ENCODE data around the gene SLC2A6.

Gene SLC2A6

DNA sequence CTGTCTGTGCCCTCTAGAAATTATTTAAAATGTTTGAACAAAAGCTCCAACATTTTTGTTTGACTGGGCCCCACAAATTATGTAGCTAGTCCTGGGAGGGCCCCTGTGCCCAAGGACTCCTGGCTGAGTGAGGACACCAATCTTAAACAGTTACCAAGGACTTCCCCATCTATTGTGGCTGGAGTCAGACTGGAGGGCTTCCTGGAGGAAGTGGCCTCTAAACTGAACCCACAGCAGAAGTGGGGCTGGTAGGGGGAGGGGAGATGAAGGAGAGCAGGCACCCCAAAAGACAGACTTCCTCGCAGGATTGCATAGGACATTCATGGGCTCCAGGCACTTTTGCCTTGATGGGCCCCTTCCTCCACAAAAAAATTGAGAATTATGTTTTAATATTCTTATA is 48.7 kb downstream of the SLC2A6 start:
- no peak for DNase-seq

DNA sequence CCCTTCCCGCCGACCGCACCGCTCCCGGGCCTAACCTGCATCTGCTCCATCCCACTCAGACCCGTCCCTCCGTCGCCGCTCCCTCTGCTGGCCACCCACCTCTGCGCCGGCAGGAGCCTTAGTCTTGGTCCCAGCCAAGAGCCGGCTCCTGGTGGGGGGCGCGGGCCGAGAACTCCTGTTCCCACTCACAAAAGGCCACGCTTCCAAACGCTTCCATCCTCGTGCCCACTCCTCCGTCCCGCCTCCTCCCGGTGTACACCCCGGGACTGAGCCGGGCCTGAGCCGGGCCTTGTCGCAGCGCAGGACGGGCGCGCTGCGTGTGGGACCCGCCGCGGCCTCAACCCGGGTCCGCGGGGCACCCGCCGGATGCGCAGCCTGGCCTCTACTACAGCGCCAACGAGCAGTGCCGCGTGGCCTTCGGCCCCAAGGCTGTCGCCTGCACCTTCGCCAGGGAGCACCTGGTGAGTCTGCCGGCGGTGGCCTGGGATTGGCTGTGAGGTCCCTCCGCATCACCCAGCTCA is 49.2 kb downstream of the SLC2A6 start:
- peak; percentile 4 for DNase-seq

DNA sequence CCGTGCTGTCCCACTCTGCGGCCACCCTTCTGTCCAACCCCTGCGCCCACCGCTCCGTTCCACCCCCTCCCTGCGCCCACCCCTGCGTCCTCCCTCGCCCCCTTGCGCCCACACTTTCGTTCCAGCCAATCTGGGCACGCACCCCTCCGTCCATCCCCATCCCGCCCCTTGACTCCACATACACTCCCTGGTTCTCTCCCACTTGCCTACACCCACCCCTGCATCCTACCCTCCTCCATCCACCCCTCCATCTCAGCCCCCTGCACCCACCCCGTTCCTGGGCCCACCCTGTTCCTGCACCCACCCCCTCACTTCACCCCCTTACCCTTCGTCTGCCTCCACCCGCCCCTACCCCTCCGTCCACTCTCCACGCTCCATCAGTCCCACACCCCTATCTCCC is 49.7 kb downstream of the SLC2A6 start:
- no peak for DNase-seq

DNA sequence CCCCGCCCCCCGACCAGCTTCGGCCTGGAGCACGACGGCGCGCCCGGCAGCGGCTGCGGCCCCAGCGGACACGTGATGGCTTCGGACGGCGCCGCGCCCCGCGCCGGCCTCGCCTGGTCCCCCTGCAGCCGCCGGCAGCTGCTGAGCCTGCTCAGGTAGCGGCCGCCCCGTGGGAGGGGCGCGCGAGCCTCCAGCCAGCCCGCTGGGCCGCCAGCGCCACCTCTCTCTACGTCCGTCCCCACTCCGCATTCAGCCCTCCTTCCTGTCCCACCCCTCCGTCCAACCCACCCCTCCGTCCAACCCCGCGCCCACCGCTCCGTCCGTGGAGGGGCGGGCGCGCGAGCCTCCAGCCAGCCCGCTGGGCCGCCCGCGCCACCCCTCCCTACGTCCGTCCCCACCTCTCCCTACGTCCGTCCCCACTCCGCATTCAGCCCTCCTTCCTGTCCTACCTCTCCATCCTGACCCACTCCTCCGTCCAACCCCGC is 50.2 kb downstream of the SLC2A6 start:
- DNase-seq: peak; percentile 49

DNA sequence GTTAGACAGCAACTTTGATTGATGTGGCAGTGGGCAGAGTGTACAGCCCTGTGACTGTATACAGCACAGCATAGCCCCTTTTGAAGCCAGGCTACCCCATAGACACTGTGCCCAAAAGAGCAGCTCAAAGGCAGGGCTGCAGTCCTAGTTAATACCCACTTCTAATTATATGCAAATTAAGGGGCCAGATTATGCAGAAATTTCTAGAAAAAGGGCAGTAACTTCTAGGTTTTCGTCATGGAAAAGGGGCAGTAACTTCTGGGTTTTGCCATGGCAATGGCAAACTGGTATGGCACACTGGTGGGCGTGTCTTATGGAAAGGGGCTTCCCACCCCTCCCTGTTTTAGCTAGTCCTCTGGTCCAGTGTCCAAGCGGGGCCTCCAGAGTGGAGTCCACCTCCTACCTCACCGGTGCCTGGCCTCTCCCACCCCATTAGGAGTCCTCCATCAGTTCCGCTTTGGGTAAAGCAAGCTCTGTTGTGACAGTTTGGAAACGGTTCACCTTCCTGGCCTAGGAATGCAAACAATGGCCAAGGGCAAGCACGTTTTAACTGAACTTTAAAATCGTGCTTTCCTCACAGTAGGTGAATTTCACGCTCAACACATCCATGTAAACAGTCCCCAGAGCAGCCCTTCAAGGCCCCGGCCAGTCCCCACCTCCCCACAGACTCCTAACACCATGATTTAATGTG is 51.1 kb downstream of the SLC2A6 start:
- DNase-seq: no peak

DNA sequence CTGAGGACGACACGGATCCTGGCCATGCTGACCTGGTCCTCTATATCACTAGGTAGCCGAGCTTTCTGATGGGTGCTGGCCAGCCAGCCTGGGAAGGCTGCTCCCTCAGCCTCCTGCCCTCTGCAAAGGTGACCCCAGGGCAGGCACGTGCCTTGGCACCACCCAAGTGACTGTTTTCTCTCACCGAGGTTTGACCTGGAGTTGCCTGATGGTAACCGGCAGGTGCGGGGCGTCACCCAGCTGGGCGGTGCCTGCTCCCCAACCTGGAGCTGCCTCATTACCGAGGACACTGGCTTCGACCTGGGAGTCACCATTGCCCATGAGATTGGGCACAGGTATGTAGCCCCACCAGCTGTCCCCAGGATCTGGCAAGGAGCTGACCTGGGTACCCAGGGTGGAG is 52.9 kb downstream of the SLC2A6 start:
- no peak for DNase-seq

DNA sequence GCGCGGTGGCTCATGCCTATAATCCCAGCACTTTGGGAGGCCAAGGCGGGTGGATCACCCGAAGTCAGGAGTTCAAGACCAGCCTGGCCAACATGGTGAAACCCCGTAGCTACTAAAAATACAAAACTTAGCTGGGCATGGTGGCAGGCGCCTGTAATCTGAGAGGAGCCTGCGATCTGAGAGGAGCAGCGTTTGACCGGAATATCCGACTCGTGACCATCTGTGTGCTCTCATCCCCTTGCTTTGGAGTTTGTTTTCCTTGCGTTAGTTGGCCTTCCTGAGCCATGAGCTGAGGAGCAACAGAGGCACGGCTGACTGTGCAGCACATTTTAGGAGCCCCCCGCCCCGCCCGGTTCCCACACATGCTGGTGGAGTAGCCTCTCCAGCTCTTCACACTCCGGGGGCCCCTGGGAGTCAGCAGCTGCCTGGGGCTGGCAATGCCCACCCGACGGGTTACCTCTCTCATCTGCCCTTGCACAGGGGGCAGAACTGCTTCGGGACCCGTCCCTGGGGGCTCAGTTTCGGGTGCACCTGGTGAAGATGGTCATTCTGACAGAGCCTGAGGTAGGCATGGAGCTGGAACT is 53.8 kb downstream of the SLC2A6 start:
- no peak for DNase-seq

DNA sequence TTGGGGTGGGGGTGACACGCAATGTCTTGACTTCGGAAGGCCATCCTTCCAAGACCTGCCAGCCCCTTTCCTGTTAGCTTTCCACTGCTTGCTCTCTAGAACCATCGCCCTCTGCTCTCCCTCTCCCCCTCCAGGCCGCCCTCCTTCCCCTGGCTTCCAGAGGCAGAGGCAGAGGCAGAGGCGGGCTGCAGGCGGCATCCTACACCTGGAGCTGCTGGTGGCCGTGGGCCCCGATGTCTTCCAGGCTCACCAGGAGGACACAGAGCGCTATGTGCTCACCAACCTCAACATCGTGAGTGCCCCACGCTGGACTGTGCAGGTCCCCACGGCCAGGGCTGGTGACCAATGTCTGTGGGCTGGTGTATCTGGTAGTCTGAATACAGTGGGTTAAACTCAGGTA is 54.7 kb downstream of the SLC2A6 start:
- DNase-seq: no peak

DNA sequence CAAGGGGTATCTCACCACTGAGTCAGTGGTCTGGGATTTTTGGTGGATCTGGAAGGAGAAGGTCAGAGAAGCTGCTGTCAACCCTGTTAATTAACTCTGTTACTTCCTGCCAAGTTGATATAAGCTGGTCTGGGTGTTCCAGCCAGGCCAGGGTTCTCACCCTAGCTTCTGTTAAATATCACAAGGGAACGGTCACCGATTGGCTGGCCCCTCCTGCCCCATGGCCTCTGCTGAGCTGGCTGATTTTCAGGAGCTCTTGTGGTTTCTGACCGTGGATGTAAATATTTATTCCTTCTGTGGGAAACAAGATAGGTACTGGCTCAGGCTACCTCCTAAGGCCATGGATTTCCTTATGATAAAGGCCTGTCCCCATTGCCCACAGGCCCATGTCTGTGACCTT is 55.7 kb downstream of the SLC2A6 start:
- no peak for DNase-seq

DNA sequence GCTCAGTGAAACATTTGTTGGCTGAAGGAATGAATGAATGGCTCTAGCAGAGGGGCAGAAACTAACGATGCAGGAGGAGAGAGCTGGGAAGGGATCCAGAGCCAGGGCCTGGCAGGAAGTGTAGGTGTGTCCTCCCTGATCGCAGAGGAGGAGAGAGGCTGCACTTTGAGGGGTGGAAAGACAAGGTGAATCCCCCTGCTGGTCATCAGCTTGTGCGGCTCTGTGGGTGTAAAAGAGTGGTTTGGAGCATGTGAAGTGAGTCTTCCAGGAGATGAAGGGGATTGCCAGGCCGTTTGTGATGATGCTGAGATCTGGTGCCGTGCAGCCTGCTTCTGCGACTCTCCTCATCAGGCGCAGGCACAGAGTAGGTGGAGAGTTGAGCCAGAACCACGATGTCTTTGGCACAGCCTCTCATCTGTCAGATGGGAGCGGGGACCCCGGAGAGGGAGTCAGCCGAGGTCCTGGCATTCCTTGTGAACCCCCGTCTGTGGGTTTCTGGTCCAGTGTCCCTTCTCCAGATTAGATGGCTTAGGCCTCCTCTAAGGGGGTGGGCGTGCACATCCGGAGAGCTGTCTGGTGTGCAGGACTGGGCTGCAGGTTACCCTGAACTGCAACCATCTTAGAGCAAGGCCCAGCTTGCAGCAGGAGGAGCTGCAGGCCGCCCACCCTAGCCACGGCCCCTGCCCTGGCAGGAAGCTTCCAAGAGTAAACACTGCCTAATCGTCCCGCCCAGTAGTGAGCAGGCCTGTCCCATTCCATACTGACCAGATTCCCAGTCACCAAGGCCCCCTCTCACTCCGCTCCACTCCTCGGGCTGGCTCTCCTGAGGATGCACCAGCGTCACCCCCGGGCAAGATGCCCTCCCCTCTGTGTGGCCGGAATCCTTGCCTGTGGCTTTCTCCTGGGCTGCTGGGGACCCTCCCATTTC is 57.0 kb downstream of the SLC2A6 start, which contains the start of gene ADAMTS13:
Gene ADAMTS13, plus strand, starts transcription at position 753 of the 928 bp plus-strand sequence. Its CDS starts 77 bp downstream, at position 830.
- DNase-seq: no peak
